ENCODE measurements around the gene DIABLO.

- no peak for TF ChIP-seq CTCF (IDR thresholded peaks at IDR 0.05; ENCODE audit: low read depth, low read length)
- no peak for TF ChIP-seq EZH2phosphoT487 (IDR thresholded peaks at IDR 0.05; ENCODE audit: low read depth)
Observed at GRCh38 chr12:122195405-122195804, 30.4 kb downstream of the DIABLO start.

Data from OCI-LY3 (cell line).